Measurements from ENCODE around the gene TAP2.
"Not testable (repeated sequence)": the region's sequence is repeated elsewhere in the genome, so short reads cannot be mapped to it uniquely, and the experiment has no call there.

The TAP2 gene

DNA sequence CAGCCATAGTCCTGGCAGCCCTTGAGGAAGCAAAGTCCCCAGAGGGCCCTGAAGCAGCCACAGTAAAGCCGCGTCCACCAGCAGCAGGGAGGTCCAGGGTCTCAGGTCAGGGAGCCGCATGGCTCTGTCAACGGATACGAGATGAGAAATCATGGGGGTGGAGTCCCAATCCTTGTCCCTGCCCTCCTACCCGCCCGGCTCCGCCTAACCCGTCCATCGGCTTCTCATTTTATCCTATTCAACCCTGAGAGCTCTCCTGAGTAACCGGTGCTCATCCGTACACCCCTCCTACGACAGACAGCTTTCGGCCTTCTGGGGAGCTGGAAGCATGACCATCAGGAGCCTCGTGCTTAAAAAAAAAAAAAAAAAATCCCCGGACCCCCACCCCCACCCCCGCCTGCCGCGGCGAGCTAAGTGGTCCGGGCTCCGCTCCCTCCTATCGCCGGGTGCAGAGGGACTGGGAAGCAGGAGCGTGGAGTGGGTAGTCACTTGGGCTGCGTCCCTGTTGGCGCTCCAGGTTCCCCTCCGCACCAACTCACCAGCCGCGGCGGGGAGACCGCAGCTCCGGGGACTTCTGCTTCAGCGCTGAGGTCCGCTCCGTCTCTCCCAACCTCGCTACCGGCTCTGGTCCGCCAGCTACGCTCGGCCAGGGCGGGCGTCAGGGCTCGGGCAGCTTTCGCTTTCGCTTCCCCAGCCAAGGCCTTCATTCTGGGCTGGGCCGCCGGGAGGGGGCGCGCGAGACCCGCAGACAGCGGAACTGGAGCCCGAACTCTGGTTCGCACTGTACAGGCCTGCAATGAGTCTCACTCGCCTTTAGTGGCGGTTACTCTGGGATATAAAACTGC lies at the start of gene TAP2:
TAP2 (minus strand) TSS at position 626 of the 845 bp plus-strand sequence; CDS start at position 120, 506 bp downstream.
- DNase-seq, result peak; percentile 99

- DNase-seq, result no peak
Measured at GRCh38 chr6:32887616-32888015, 49.1 kb upstream of the TAP2 start.

- DNase-seq, result no peak
Measured at GRCh38 chr6:32886681-32887383, 48.3 kb upstream of the TAP2 start.

GRCh38 chr6:32885698-32886286 lies 47.3 kb upstream of the TAP2 start:
- DNase-seq, result no peak

DNA sequence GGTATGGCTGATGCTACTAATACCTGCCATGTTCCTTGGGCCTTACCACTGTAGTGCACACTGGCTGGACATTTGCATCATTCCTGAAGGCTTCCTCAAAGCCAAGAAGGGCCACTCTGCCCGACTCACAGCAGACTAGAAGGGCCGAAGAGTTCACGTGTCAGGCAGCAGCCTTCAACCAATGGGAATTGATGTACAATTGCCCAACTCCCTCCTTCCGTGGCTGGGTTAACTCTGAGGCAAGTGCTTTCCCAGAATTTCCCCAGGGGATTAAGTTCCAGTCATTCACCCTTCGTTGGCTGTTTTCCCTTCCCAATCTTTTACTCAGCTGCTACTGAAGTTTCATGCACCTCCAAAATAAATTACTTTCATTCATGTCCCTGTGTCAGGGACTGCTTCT lies 45.2 kb upstream of the TAP2 start:
- no peak for DNase-seq

GRCh38 chr6:32882879-32883250 lies 44.3 kb upstream of the TAP2 start:
- no peak for DNase-seq

DNA sequence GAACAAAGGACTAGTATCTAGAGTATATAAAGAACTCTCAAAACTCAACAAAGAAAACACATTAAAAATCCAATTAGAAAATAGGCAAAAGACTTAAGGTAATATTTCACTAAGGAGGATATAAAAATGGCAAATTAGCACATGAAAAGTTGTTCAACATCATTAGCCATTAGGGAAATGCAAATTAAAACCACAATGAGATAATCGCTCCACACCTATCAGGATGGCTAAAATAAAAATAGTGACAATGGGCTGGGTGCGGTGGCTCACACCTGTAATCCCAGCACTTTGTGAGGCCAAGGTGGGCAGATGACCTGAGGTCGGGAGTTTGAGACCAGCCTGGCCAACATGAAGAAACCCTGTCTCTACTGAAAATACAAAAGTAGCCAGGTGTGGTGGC lies 42.4 kb upstream of the TAP2 start:
- not testable (repeated sequence) for DNase-seq

GRCh38 chr6:32879691-32880090 lies 41.2 kb upstream of the TAP2 start:
- DNase-seq, result no peak

- DNase-seq, result no peak
Measured at GRCh38 chr6:32876603-32877002, 38.1 kb upstream of the TAP2 start.

GRCh38 chr6:32873947-32874346 lies 35.4 kb upstream of the TAP2 start:
- DNase-seq, result not testable (repeated sequence)

GRCh38 chr6:32868257-32868788 lies 29.8 kb upstream of the TAP2 start:
- DNase-seq, result peak; percentile 82

GRCh38 chr6:32867554-32868256 lies 29.2 kb upstream of the TAP2 start:
- DNase-seq, result no peak

- no peak for DNase-seq
Measured at GRCh38 chr6:32867022-32867477, 28.5 kb upstream of the TAP2 start.

DNA sequence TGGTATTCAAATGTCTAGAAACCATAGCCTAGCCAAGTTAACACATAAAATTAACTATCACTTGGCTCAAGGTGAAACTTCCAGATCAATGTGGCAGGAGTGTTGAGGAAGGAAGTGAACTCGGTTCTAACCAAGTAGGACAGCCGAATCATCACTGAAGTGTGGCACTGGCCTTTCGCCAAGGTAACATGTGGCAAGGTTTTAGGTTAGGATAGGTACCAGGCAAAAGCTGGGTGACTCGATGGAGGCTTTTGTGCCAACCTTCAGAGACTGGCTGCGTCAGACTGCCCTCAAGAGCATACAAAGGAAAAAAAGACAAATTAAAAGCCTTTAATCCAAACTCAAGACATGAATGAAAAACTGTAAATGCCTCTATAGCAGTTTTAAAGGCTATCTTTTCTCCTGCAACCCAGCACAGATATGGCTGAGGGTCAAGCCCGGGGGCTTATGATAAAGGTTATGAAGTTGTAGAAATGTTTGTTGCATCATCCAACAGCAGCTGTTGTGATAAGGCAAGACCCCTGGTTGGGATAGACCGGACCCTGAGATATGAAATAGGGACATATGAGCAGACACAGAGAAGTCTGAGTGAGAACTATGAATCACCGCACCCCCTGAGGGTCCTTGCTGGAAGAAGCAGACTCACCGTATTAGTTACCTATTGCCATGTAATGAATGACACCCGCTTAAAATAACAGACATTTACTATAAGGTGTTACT lies 27.3 kb upstream of the TAP2 start:
- DNase-seq, result no peak

GRCh38 chr6:32862725-32863124 lies 24.2 kb upstream of the TAP2 start:
- DNase-seq, result no peak

GRCh38 chr6:32860674-32861073 lies 22.1 kb upstream of the TAP2 start:
- DNase-seq, result no peak

GRCh38 chr6:32858194-32858593 lies 19.7 kb upstream of the TAP2 start:
- no peak for DNase-seq

GRCh38 chr6:32857156-32857891 lies 18.8 kb upstream of the TAP2 start:
- DNase-seq, result no peak

- no peak for DNase-seq
Measured at GRCh38 chr6:32855467-32856174, 17.1 kb upstream of the TAP2 start.

DNA sequence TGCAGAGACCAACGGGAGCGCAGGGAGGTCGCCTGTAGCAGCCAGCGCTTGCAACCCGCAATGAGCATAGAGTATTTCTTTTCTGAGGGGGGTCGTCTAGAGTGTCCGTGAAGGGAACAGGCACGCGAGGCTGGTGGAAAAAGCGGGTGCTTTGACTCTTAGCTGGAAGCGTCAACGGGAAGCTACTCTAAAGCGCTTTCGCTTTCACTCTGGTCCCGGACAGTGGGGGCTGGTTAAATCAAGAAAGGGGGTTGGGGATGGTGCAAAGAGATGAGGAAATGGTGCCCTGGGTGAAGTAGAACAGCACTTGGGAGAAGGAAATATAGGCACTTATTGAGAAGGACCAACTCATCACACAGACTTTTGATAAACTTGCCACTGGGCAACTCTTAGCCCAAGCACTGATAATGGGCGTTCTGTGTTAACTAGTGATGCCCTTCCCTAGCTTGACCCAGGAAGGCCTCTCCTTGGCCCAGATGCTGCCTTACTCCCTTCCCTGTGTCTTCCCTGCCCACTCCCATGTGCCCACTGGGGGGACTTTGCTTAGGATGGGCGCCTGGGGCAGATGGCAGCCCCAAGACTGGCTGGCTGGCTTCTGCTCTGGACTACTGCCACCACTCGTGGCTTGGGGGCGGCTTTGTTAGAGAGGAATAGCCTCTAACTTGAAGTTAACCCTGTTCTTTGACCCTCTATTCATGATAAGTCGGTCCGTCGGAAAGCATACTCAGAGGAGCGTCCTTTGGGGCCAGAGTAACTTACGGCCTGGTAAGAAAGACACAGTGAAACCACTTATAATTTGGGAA lies 16.0 kb upstream of the TAP2 start:
- no peak for DNase-seq

Measured in activated CD4-positive, CD25-positive, alpha-beta regulatory T cell treated with anti-CD3 and anti-CD28 coated beads, Interleukin-2, amount 50 U/mL, for 72 hours (primary cell).